ENCODE measurements around the gene USP49. TPM values are rescaled to one million over a fixed set of nuclear protein-coding genes. Genes with fewer than 3 reads are reported as not detected.
A peak's percentile ranks its signal among the peaks of the same experiment; 100 is the strongest.

USP49 gene
- total RNA-seq, 2 experiments from 2014 or later = 9.0 to 17.8 TPM

DNA sequence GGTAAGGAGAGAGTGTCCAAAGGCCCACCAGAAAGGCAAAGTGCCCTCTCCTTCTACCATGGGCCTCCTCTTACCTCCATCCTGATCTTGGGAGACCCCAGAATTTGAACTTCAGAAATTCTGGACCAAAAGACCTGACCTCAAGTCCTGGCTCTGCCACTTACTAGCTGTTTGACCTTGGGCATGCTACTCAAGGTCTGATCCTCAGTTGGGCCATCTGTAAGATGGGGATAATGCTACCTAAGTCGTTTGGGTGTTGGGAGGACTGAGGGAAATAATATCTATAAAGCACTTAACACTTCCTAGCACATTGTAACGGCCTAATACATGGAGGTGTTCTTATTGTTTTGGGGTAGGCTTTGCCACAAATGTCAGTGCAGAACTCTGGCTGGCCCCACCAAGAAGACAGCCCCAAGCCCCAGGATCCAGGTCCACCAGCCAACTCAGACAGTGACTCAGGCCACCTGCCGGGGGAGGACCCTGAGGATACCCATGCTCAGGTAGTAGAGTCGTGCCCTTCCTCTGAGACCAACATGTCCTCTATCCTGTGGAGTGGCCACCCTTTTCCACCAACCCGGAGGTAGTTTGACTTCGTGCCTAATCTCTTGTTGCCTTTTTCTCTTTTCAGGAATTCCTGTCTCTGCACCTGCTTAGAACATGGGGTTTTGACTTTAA lies 111.9 kb downstream of the USP49 start:
- no TSS peak for BruUV-seq (replicated peaks)
- no peak overlapping the region for H3K4me2 ChIP-seq (ENCODE audit: low read length)
- no peak for DNase-seq (ENCODE audit: low spot score)
- no peak for TF ChIP-seq EZH2phosphoT487 (IDR thresholded peaks at IDR 0.05; ENCODE audit: borderline replicate concordance, low read depth, low read length)
- TF ChIP-seq, protein P1, sequence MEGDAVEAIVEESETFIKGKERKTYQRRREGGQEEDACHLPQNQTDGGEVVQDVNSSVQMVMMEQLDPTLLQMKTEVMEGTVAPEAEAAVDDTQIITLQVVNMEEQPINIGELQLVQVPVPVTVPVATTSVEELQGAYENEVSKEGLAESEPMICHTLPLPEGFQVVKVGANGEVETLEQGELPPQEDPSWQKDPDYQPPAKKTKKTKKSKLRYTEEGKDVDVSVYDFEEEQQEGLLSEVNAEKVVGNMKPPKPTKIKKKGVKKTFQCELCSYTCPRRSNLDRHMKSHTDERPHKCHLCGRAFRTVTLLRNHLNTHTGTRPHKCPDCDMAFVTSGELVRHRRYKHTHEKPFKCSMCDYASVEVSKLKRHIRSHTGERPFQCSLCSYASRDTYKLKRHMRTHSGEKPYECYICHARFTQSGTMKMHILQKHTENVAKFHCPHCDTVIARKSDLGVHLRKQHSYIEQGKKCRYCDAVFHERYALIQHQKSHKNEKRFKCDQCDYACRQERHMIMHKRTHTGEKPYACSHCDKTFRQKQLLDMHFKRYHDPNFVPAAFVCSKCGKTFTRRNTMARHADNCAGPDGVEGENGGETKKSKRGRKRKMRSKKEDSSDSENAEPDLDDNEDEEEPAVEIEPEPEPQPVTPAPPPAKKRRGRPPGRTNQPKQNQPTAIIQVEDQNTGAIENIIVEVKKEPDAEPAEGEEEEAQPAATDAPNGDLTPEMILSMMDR (conservative IDR thresholded peaks at IDR 0.05; ENCODE audit: low read length) = no peak
- peaks cover 40% of the 10 kb centered on the region for H3K4me1 ChIP-seq (ENCODE audit: insufficient read depth, low read length, poor library complexity, severe bottlenecking)
- ChIA-PET POLR2A (interaction anchor here (0.7 kb wide), 2 partner anchors 23 to 261 kb away, joined by 3 read pairs; no protein-coding TSS in a partner anchor), CTCF (ENCODE audit: unreplicated experiment) (no interaction called here)
- H2AFZ ChIP-seq (ENCODE audit: low read length) = no peak overlapping the region
- no peak overlapping the region for H3K27ac ChIP-seq (ENCODE audit: low read depth, low read length, poor library complexity, severe bottlenecking)
- intact Hi-C loops (cut with micrococcal nuclease; ENCODE audit: unreplicated experiment) = loop anchor here (5.0 to 10.0 kb wide), 2 partner anchors 434 to 672 kb away; partner anchors contain the start of genes MRPS10 and TRERF1
- H3K9me2 ChIP-seq (ENCODE audit: insufficient read depth, low read length) = no peaks in the 10 kb centered on the region
- peaks cover 7% of the 10 kb centered on the region; the same call in 1 of the 2 replicates for H3K79me2 ChIP-seq (ENCODE audit: insufficient read depth, low read depth, low read length)
- H3K9me3 ChIP-seq (ENCODE audit: low read length) = no peaks in the 10 kb centered on the region
- no peak overlapping the region for H3K4me3 ChIP-seq (ENCODE audit: low read depth, low read length, poor library complexity, severe bottlenecking)
- H3K36me3 ChIP-seq (ENCODE audit: insufficient read depth, low read length) = no peaks in the 10 kb centered on the region
- no peaks in the 10 kb centered on the region for H4K20me1 ChIP-seq (ENCODE audit: insufficient read depth, low read length)

DNA sequence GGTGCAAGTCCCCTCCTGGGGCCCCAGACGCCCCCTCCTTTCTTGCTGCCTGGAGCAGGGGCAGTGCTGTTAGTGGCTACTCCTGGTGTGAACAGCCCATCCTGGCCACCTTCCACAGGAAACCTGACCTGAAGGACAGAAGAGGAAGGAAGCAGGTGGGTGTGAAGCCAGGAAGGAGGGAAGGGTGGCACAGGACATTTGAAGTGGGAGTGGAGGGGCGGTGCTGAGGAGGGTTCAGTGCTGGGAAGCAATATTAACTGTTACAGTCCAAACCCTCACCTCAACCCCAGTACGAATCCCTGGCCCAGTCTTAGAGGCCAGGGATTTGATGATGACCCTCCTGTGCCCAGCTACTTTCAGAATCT lies 113.8 kb downstream of the USP49 start:
- no peak for DNase-seq (ENCODE audit: low spot score)

More for the DNA sequence above, 113.8 kb downstream of the USP49 start:
- CTCF ChIA-PET (ENCODE audit: unreplicated experiment) = interaction anchor here (0.5 to 0.6 kb wide), 2 partner anchors 195 to 228 kb away, joined by 3 read pairs; no protein-coding TSS in a partner anchor
- H3K27ac ChIP-seq (ENCODE audit: low read depth, low read length, poor library complexity, severe bottlenecking) = no peak overlapping the region
- POLR2A ChIA-PET = interaction anchor here (0.7 to 1.0 kb wide), 4 partner anchors 47 to 827 kb away, joined by 3 to 4 read pairs (median 3); no protein-coding TSS in a partner anchor
- no TSS peak for BruUV-seq (replicated peaks)
- intact Hi-C loops (cut with micrococcal nuclease; ENCODE audit: unreplicated experiment) = loop anchor here (2.0 to 10.0 kb wide), 3 partner anchors 385 to 673 kb away; partner anchors contain the start of genes MRPS10 and TRERF1
- no peaks in the 10 kb centered on the region for H4K20me1 ChIP-seq (ENCODE audit: insufficient read depth, low read length)
- H3K4me2 ChIP-seq (ENCODE audit: low read length) = peak overlapping the region; percentile 69
- no peaks in the 10 kb centered on the region for H3K36me3 ChIP-seq (ENCODE audit: insufficient read depth, low read length)
- H3K9me3 ChIP-seq (ENCODE audit: low read length) = no peaks in the 10 kb centered on the region
- peak overlapping the region; percentile 15; the same call in 1 of the 2 replicates for H2AFZ ChIP-seq (ENCODE audit: low read length)
- peak overlapping the region; percentile 83 for H3K4me3 ChIP-seq (ENCODE audit: low read depth, low read length, poor library complexity, severe bottlenecking)
- no peaks in the 10 kb centered on the region; the same call in 1 of the 2 replicates for H3K79me2 ChIP-seq (ENCODE audit: insufficient read depth, low read depth, low read length)
- H3K4me1 ChIP-seq (ENCODE audit: insufficient read depth, low read length, poor library complexity, severe bottlenecking) = peaks cover 40% of the 10 kb centered on the region
- no peaks in the 10 kb centered on the region for H3K9me2 ChIP-seq (ENCODE audit: insufficient read depth, low read length)
- no peak for TF ChIP-seq EZH2phosphoT487 (IDR thresholded peaks at IDR 0.05; ENCODE audit: borderline replicate concordance, low read depth, low read length)
- TF ChIP-seq, protein P1 (conservative IDR thresholded peaks at IDR 0.05; ENCODE audit: low read length) = no peak

Measured in OCI-LY7 (cell line).